HepG2 (cell line): ENCODE data around the gene ATP5F1A. TPM values are rescaled to one million over a fixed set of nuclear protein-coding genes. Genes with fewer than 3 reads are reported as not detected.

Experiments
- ATAC-seq: fragments of 200-7000 bp; cut with Tn5 transposase; 3 replicates; pipeline ENCODE4 v1.9.1; 2020; ENCODE audit warnings: mild to moderate bottlenecking, moderate library complexity
- BruUV-seq: library from RNA; stranded (reverse); fragments of 400-500 nt; replicated peaks from 2 replicates; lab custom pipeline; 2021; lab: Mats Ljungman, UMichigan
- CTCF ChIA-PET: fragments of 300-600 bp; formaldehyde crosslinking; extraction: SDS; loops from one replicate; lab custom pipeline; 2021; ENCODE audit warnings: low total read pairs, inconsistent platforms, low intra/inter-chr PET ratio; lab: Yijun Ruan, JAX
- POLR2A ChIA-PET: fragments of 350-600 bp; sonication (Branson Sonifier 250); formaldehyde crosslinking; loops from one replicate; lab custom pipeline; 2020; ENCODE audit warnings: antibody characterized with exemption, inconsistent platforms; lab: Yijun Ruan, JAX
- DNase-seq: peaks from one replicate; pipeline ENCODE4 v3.0.0-alpha.2; 2015; ENCODE audit warnings: low spot score
- FAIRE-seq: peaks from 3 replicates; lab custom pipeline; 2011; peaks lifted over from hg19 to GRCh38; lab: Jason Lieb, UNC
- H2AFZ ChIP-seq: one replicate; pipeline ENCODE4 v1.6.1; 2011; ENCODE audit warnings: low read length, inconsistent platforms
- H3K27ac ChIP-seq: fragments of 300-600 bp; 3 replicates; pipeline ENCODE4 v1.8.0; 2011; ENCODE audit warnings: mixed run types, mild to moderate bottlenecking, mixed read lengths, low read length, inconsistent platforms; ENCODE audit not compliant: insufficient read depth; ENCODE audit errors: extremely low read length
- H3K27me3 ChIP-seq, 2 experiments: fragments of 200-600 bp in 1 of 2; 2 replicates in 1 of 2; 3 replicates in 1 of 2; pipeline versions ENCODE4 v1.6.0 to v1.8.0; 2011; ENCODE audit warnings: low read length in 2 of 2, mild to moderate bottlenecking in 2 of 2, moderate library complexity in 2 of 2, inconsistent platforms in 1 of 2; ENCODE audit not compliant: insufficient read depth in 2 of 2, control insufficient read depth in 1 of 2
- H3K36me3 ChIP-seq, 2 experiments: fragments of 200-600 bp in 1 of 2; replicated peaks in 1 of 2; 2 replicates in 1 of 2; 3 replicates in 1 of 2; pipeline versions ENCODE4 v1.5.1 to v1.8.0; 2011; ENCODE audit warnings: low read length in 2 of 2, inconsistent platforms in 1 of 2; ENCODE audit not compliant: insufficient read depth in 2 of 2, control insufficient read depth in 1 of 2
- H3K4me1 ChIP-seq: 2 replicates; pipeline ENCODE4 v1.5.1; 2012; ENCODE audit warnings: low read length, inconsistent platforms; ENCODE audit not compliant: insufficient read depth
- H3K4me2 ChIP-seq: 2 replicates; pipeline ENCODE4 v1.6.0; 2011; ENCODE audit warnings: low read depth, low read length, inconsistent platforms
- H3K4me3 ChIP-seq, 3 experiments: fragments of 200-600 bp in 1 of 3; sonication (generic), shearing (Covaris generic) in 1 of 3; replicated peaks in 1 of 3; 2 replicates each; pipeline ENCODE4 v1.5.1; 2011 to 2016; ENCODE audit warnings: low read length in 3 of 3, inconsistent platforms in 2 of 3, low read depth in 2 of 3, mild to moderate bottlenecking in 2 of 3, control low read depth in 1 of 3, mixed read lengths in 1 of 3; ENCODE audit not compliant: insufficient read depth in 1 of 3
- H3K79me2 ChIP-seq: one replicate; pipeline ENCODE4 v1.6.1; 2011; ENCODE audit warnings: low read length, inconsistent platforms; ENCODE audit not compliant: insufficient read depth
- H3K9ac ChIP-seq: 2 replicates; pipeline ENCODE4 v1.6.0; 2011; ENCODE audit warnings: mild to moderate bottlenecking, low read depth, low read length, inconsistent platforms; ENCODE audit not compliant: insufficient read depth
- H3K9me3 ChIP-seq: 2 replicates; pipeline ENCODE4 v1.5.1; 2012; ENCODE audit warnings: mild to moderate bottlenecking, low read length
- H4K20me1 ChIP-seq: 2 replicates; pipeline ENCODE4 v1.6.0; 2011; ENCODE audit warnings: inconsistent platforms, mild to moderate bottlenecking, low read length, moderate library complexity; ENCODE audit not compliant: insufficient read depth
- CTCF ChIP-seq: sonication (generic); formaldehyde crosslinking; IDR thresholded peaks from 2 replicates; pipeline ENCODE4 v1.5.0; 2020; ENCODE audit warnings: mild to moderate bottlenecking, missing genetic modification reagents, moderate library complexity
- NR2F2 ChIP-seq: IDR thresholded peaks from 2 replicates; pipeline ENCODE4 v1.6.1; 2012; ENCODE audit warnings: low read depth, inconsistent platforms, borderline replicate concordance
- REST ChIP-seq, 2 experiments: IDR thresholded peaks; 2 replicates each; pipeline ENCODE4 v1.6.1; 2011 to 2012; ENCODE audit warnings: low read length in 2 of 2, borderline replicate concordance in 1 of 2, low read depth in 1 of 2, mild to moderate bottlenecking in 1 of 2, moderate library complexity in 1 of 2
- SNAPC4 ChIP-seq: sonication (generic); formaldehyde crosslinking; IDR thresholded peaks from 2 replicates; pipeline ENCODE4 v1.4.0; 2020; ENCODE audit warnings: mild to moderate bottlenecking, missing genetic modification reagents
- TFDP2 ChIP-seq: sonication (generic); formaldehyde crosslinking; IDR thresholded peaks from 2 replicates; pipeline ENCODE4 v1.4.0; 2020; ENCODE audit warnings: missing genetic modification reagents
- ZNF180 ChIP-seq: sonication (generic); formaldehyde crosslinking; IDR thresholded peaks from 2 replicates; pipeline ENCODE4 v1.4.0; 2020; ENCODE audit warnings: low read depth, missing genetic modification reagents, borderline replicate concordance
- WGBS: methylation state at CpG from one replicate; pipeline ENCODE4 v1.1.6; 2017; ENCODE audit warnings: low lambda C conversion rate; 5-methylcytosine and 5-hydroxymethylcytosine counted together
- in situ Hi-C: cut with HindIII; loops from 2 replicates; pipeline ENCODE4 v1.10.0; 2017; ENCODE audit warnings: low pct_unique_long_range_greater_than_20kb; ENCODE audit not compliant: extremely low pct_ligation_motif_present
- intact Hi-C: fragments of 100-400 bp; cut with micrococcal nuclease; formaldehyde crosslinking; loops from one replicate; pipeline ENCODE4 v1.10.0; 2022; ENCODE audit not compliant: unreplicated experiment
- polyA plus RNA-seq, 8 experiments: library from polyadenylated mRNA; depleted of rRNA in 3 of 8; stranded (reverse) in 7 of 8; unstranded in 1 of 8; fragments of >200 nt; fragmentation: Illumina TruSeq in 4 of 8; extraction: Trizol in 4 of 8; gene quantifications; 2 replicates each; pipeline versions ENCODE4 v1.2.1 to v1.2.3, GENCODE V29; 2011 to 2016; ENCODE audit warnings: low read depth in 4 of 8, missing spikeins in 1 of 8, mixed read lengths in 1 of 8; ENCODE audit not compliant: insufficient read depth in 1 of 8
- total RNA-seq, 5 experiments: library from RNA; depleted of rRNA; stranded (reverse); fragments of >200 nt; fragmentation: Illumina TruSeq; extraction: Trizol; gene quantifications; 2 replicates each; pipeline ENCODE4 v1.2.3, GENCODE V29; 2016; ENCODE audit warnings: low read depth in 1 of 5

ATP5F1A gene
- total and polyA plus RNA-seq, 2 of the 13 experiments (the other 11 are each of a cell fraction or from before 2014, with no cell fraction given) = 459 to 922 TPM

- CTCF ChIA-PET = no interaction called here
- in situ Hi-C loops = no loop called here
- peak; percentile 32 for FAIRE-seq
- TF ChIP-seq ZNF180 (CRISPR knock-in tag) = no peak
- TF ChIP-seq CTCF (CRISPR knock-in tag) = 0 out of 2 replicates have a peak, but pooled peaks have one; percentile 13
- no peak for TF ChIP-seq SNAPC4 (CRISPR knock-in tag)
- no peak for TF ChIP-seq NR2F2
- TF ChIP-seq TFDP2 = no peak
- TF ChIP-seq REST (IDR thresholded peaks at IDR 0.05; ENCODE audit: borderline replicate concordance in 1 of 2, low read depth in 1 of 2, low read length in 2 of 2) = no peak
These were observed 60.4 kb downstream of the ATP5F1A start for GRCh38 chr18:46037512-46038305.

More at GRCh38 chr18:46037512-46038305, 60.4 kb downstream of the ATP5F1A start:
- no peak overlapping the region for H3K4me3 ChIP-seq
- H3K27ac ChIP-seq = no peak overlapping the region
- intact Hi-C loops = no loop called here
- BruUV-seq = no TSS peak
- H3K27me3 ChIP-seq = peaks cover 4 to 18% of the 10 kb centered on the region in 2 experiments; a peak in 3 of 5 replicates
- POLR2A ChIA-PET = no interaction called here
- no peak overlapping the region for H2AFZ ChIP-seq
- 0 out of 2 replicates have a peak, but pooled peaks cover 6% of the 10 kb centered on the region for H3K4me1 ChIP-seq
- DNase-seq (peak; percentile 13), ATAC-seq (peak; percentile 72)
- no peaks in the 10 kb centered on the region for H4K20me1 ChIP-seq
- H3K4me2 ChIP-seq = no peak overlapping the region
- H3K36me3 ChIP-seq = no peaks in the 10 kb centered on the region
- WGBS = 35% methylated on average over 9 of the region's 9 CpGs
- H3K79me2 ChIP-seq = no peaks in the 10 kb centered on the region
- H3K9ac ChIP-seq = no peak overlapping the region
- H3K9me3 ChIP-seq = no peaks in the 10 kb centered on the region
